IMR-90 (cell line): ENCODE results near the gene TXNDC16. TPM values are rescaled to one million over a fixed set of nuclear protein-coding genes. Genes with fewer than 3 reads are reported as not detected.

Source experiments
- ATAC-seq: fragments of 200-7000 bp; cut with Tn5 transposase; 2 replicates; pipeline ENCODE4 v1.9.1; 2020; ENCODE audit warnings: low read depth, mild to moderate bottlenecking, moderate library complexity
- BruUV-seq: library from RNA; stranded (reverse); fragments of 400-500 nt; replicated peaks from 2 replicates; lab custom pipeline; 2021; lab: Mats Ljungman, UMichigan
- CTCF ChIA-PET: fragments of 300-600 bp; formaldehyde crosslinking; extraction: SDS; loops from one replicate; lab custom pipeline; 2021; ENCODE audit warnings: antibody characterized with exemption; lab: Yijun Ruan, JAX
- POLR2A ChIA-PET: fragments of 300-600 bp; sonication (Branson Sonifier 250); formaldehyde crosslinking; loops from one replicate; lab custom pipeline; 2022; ENCODE audit warnings: antibody characterized with exemption; ENCODE audit not compliant: unreplicated experiment; lab: Charles Lee
- DNase-seq: peaks from one replicate; pipeline ENCODE4 v3.0.0; 2013
- H2AFZ ChIP-seq: replicated peaks from 2 replicates; pipeline ENCODE3; 2013; ENCODE audit warnings: low read length, mild to moderate bottlenecking; ENCODE audit not compliant: poor library complexity
- H2AK5ac ChIP-seq: 2 replicates; pipeline ENCODE4 v1.6.1; 2013; ENCODE audit warnings: low read depth, low read length, inconsistent platforms
- H2AK9ac ChIP-seq: replicated peaks from 2 replicates; pipeline ENCODE3; 2013; ENCODE audit warnings: mild to moderate bottlenecking, low read depth, low read length, moderate library complexity; ENCODE audit not compliant: poor library complexity
- H2BK120ac ChIP-seq: 2 replicates; pipeline ENCODE4 v1.6.1; 2013; ENCODE audit warnings: low read depth, low read length, inconsistent platforms
- H2BK15ac ChIP-seq: 3 replicates; pipeline ENCODE4 v1.6.1; 2013; ENCODE audit warnings: low read depth, low read length, inconsistent platforms
- H2BK20ac ChIP-seq: 2 replicates; pipeline ENCODE4 v1.6.1; 2013; ENCODE audit warnings: low read depth, mild to moderate bottlenecking, inconsistent platforms, low read length, moderate library complexity
- H2BK5ac ChIP-seq: 2 replicates; pipeline ENCODE4 v1.6.1; 2013; ENCODE audit warnings: mild to moderate bottlenecking, low read depth, low read length, inconsistent platforms; ENCODE audit not compliant: poor library complexity, severe bottlenecking
- H3K14ac ChIP-seq: replicated peaks from 2 replicates; pipeline ENCODE4 v1.6.1; 2013; ENCODE audit warnings: low read depth, low read length, inconsistent platforms
- H3K18ac ChIP-seq: 2 replicates; pipeline ENCODE4 v1.6.1; 2013; ENCODE audit warnings: low read depth, low read length, control low read depth
- H3K23ac ChIP-seq: 2 replicates; pipeline ENCODE4 v1.6.1; 2013; ENCODE audit warnings: low read depth, low read length, inconsistent platforms
- H3K27ac ChIP-seq: 2 replicates; pipeline ENCODE4 v1.5.1; 2013; ENCODE audit warnings: mild to moderate bottlenecking, control low read depth, low read length; ENCODE audit not compliant: insufficient read depth
- H3K27me3 ChIP-seq: 2 replicates; pipeline ENCODE4 v1.6.1; 2013; ENCODE audit warnings: low read length; ENCODE audit not compliant: control insufficient read depth, insufficient read depth
- H3K36me3 ChIP-seq: 2 replicates; pipeline ENCODE4 v1.6.1; 2013; ENCODE audit warnings: low read length, mixed read lengths; ENCODE audit not compliant: control insufficient read depth, insufficient read depth
- H3K4ac ChIP-seq: 2 replicates; pipeline ENCODE4 v1.6.1; 2013; ENCODE audit warnings: low read depth, low read length, inconsistent platforms
- H3K4me1 ChIP-seq: 2 replicates; pipeline ENCODE4 v1.6.1; 2013; ENCODE audit warnings: low read length, mixed read lengths; ENCODE audit not compliant: control insufficient read depth, insufficient read depth
- H3K4me2 ChIP-seq: 2 replicates; pipeline ENCODE4 v1.6.1; 2013; ENCODE audit warnings: low read depth, mild to moderate bottlenecking, control low read depth, low read length, moderate library complexity
- H3K4me3 ChIP-seq: 2 replicates; pipeline ENCODE4 v1.5.1; 2013; ENCODE audit warnings: low read depth, mild to moderate bottlenecking, control low read depth, low read length, moderate library complexity; ENCODE audit not compliant: insufficient read depth
- H3K56ac ChIP-seq: 2 replicates; pipeline ENCODE4 v1.6.1; 2013; ENCODE audit warnings: low read length, inconsistent platforms; ENCODE audit not compliant: insufficient read depth; ENCODE audit errors: extremely low read depth
- H3K79me1 ChIP-seq, 2 experiments: 2 replicates each; pipeline ENCODE4 v1.6.1; 2013; ENCODE audit warnings: low read length in 2 of 2, inconsistent platforms in 1 of 2, low read depth in 1 of 2
- H3K9ac ChIP-seq: 2 replicates; pipeline ENCODE4 v1.6.1; 2013; ENCODE audit warnings: low read depth, low read length, control low read depth
- H3K9me1 ChIP-seq: 2 replicates; pipeline ENCODE4 v1.6.1; 2013; ENCODE audit warnings: low read length, inconsistent platforms; ENCODE audit not compliant: insufficient read depth
- H3K9me3 ChIP-seq: 2 replicates; pipeline ENCODE4 v1.6.1; 2013; ENCODE audit warnings: low read length; ENCODE audit not compliant: control insufficient read depth, insufficient read depth
- H4K20me1 ChIP-seq: 2 replicates; pipeline ENCODE4 v1.6.1; 2013; ENCODE audit warnings: low read length, inconsistent platforms; ENCODE audit not compliant: insufficient read depth
- H4K5ac ChIP-seq: 2 replicates; pipeline ENCODE4 v1.6.1; 2013; ENCODE audit warnings: mild to moderate bottlenecking, low read depth, low read length, control low read depth
- H4K8ac ChIP-seq, 2 experiments: 2 replicates each; pipeline ENCODE4 v1.6.1; 2013; ENCODE audit warnings: low read depth in 2 of 2, low read length in 2 of 2, control low read depth in 1 of 2, inconsistent platforms in 1 of 2
- H4K91ac ChIP-seq: 2 replicates; pipeline ENCODE4 v1.6.1; 2013; ENCODE audit warnings: low read depth, low read length, inconsistent platforms; ENCODE audit not compliant: insufficient read depth
- BHLHE40 ChIP-seq: fragments of 150-350 bp; IDR thresholded peaks from 2 replicates; pipeline ENCODE4 v1.6.1; 2016; ENCODE audit warnings: mild to moderate bottlenecking, low read depth, low read length
- CEBPB ChIP-seq: IDR thresholded peaks from 2 replicates; pipeline ENCODE4 v1.6.1; 2012; ENCODE audit warnings: low read depth, low read length, improper control_type of control experiment
- CHD1 ChIP-seq: IDR thresholded peaks from 2 replicates; pipeline ENCODE4 v1.6.1; 2012; ENCODE audit warnings: low read depth, low read length, improper control_type of control experiment
- CTCF ChIP-seq: conservative IDR thresholded peaks from 2 replicates; pipeline ENCODE4 v1.5.1; 2012; ENCODE audit warnings: mild to moderate bottlenecking, low read depth, low read length, improper control_type of control experiment
- ELK1 ChIP-seq: fragments of 150-350 bp; IDR thresholded peaks from 2 replicates; pipeline ENCODE4 v1.6.1; 2016; ENCODE audit warnings: low read depth, mild to moderate bottlenecking, low read length, moderate library complexity, borderline replicate concordance
- FOS ChIP-seq: fragments of 150-350 bp; IDR thresholded peaks from 2 replicates; pipeline ENCODE4 v1.6.1; 2016; ENCODE audit warnings: low read depth, low read length
- MAFK ChIP-seq: IDR thresholded peaks from 2 replicates; pipeline ENCODE4 v1.6.1; 2012; ENCODE audit warnings: low read depth, low read length, improper control_type of control experiment
- MAZ ChIP-seq: IDR thresholded peaks from 2 replicates; pipeline ENCODE4 v1.6.1; 2012; ENCODE audit warnings: low read depth, mild to moderate bottlenecking, low read length, improper control_type of control experiment, moderate library complexity, borderline replicate concordance
- MXI1 ChIP-seq: IDR thresholded peaks from 2 replicates; pipeline ENCODE4 v1.6.1; 2012; ENCODE audit warnings: low read depth, mild to moderate bottlenecking, low read length, moderate library complexity, borderline replicate concordance
- NFE2L2 ChIP-seq: fragments of 150-350 bp; IDR thresholded peaks from 2 replicates; pipeline ENCODE4 v1.6.1; 2016; ENCODE audit warnings: low read depth, mild to moderate bottlenecking, low read length
- POLR2A ChIP-seq: IDR thresholded peaks from 2 replicates; pipeline ENCODE4 v1.6.1; 2012; ENCODE audit warnings: mild to moderate bottlenecking, low read depth, low read length
- RAD21 ChIP-seq: IDR thresholded peaks from 2 replicates; pipeline ENCODE4 v1.6.1; 2012; ENCODE audit warnings: low read length, improper control_type of control experiment
- RCOR1 ChIP-seq: IDR thresholded peaks from 2 replicates; pipeline ENCODE4 v1.6.1; 2012; ENCODE audit warnings: mild to moderate bottlenecking, low read length, improper control_type of control experiment; ENCODE audit not compliant: insufficient replicate concordance
- RFX5 ChIP-seq: IDR thresholded peaks from 2 replicates; pipeline ENCODE4 v1.8.0; 2012; ENCODE audit warnings: low read depth, mild to moderate bottlenecking, low read length, moderate library complexity
- SMC3 ChIP-seq: fragments of 150-350 bp; IDR thresholded peaks from 2 replicates; pipeline ENCODE4 v1.6.1; 2016; ENCODE audit warnings: low read depth, mild to moderate bottlenecking, antibody characterized with exemption, low read length, moderate library complexity
- WGBS, 2 experiments: methylation state at CpG; one replicate each; pipeline versions ENCODE4 v1.1.5 to v1.1.7; 2013; ENCODE audit warnings: missing lambda C conversion rate in 2 of 2; ENCODE audit not compliant: insufficient read length in 1 of 2; ENCODE audit errors: extremely low coverage in 2 of 2; 5-methylcytosine and 5-hydroxymethylcytosine counted together
- dilution Hi-C: fragments of 300-500 bp; cut with HindIII; formaldehyde crosslinking; loops from one replicate; pipeline ENCODE4 v1.14.3; 2018; ENCODE audit warnings: low sequenced_read_pairs; ENCODE audit not compliant: unreplicated experiment
- in situ Hi-C: fragments of 300-500 bp; cut with MboI; formaldehyde crosslinking; loops from 3 replicates; pipeline ENCODE4 v1.14.3; 2019; ENCODE audit warnings: low sequenced_read_pairs, inconsistent platforms, mixed read lengths
- intact Hi-C: fragments of 100-400 bp; cut with micrococcal nuclease; formaldehyde crosslinking; loops from 2 replicates; pipeline ENCODE4 v1.10.0; 2022
- polyA plus RNA-seq, 3 experiments: library from polyadenylated mRNA; depleted of rRNA; stranded (reverse); fragments of >200 nt; gene quantifications; 2 replicates each; pipeline ENCODE4 v1.2.3, GENCODE V29; 2012; ENCODE audit warnings: low replicate concordance in 1 of 3
- total RNA-seq: library from RNA; depleted of rRNA; stranded (reverse); fragments of >200 nt; gene quantifications from 2 replicates; pipeline ENCODE4 v1.2.3, GENCODE V29; 2012
- TF ChIP-seq, protein P1 (sequence below): fragments of 150-350 bp; IDR thresholded peaks from 2 replicates; pipeline ENCODE4 v1.6.1; 2017; ENCODE audit warnings: mild to moderate bottlenecking, antibody characterized with exemption, low read length, low read depth

Gene TXNDC16
- total and polyA plus RNA-seq, 2 of the 4 experiments (the other 2 are of a cell fraction), result 1.4 TPM

GRCh38 chr14:52522033-52522432 is 30.3 kb downstream of the TXNDC16 start:
- no peak for ATAC-seq
- no CpG with 5 or more reads among the region's 1 CpG for WGBS, 2 experiments
- BruUV-seq, result no TSS peak

More at GRCh38 chr14:52522033-52522432, 30.3 kb downstream of the TXNDC16 start:
- no peak overlapping the region for H2BK5ac ChIP-seq
- no peak overlapping the region for H2BK15ac ChIP-seq
- H2AK9ac ChIP-seq, result no peak overlapping the region
- H3K56ac ChIP-seq, result no peak overlapping the region
- H2AFZ ChIP-seq, result no peak overlapping the region
- H3K4me1 ChIP-seq, result no peaks in the 10 kb centered on the region
- H3K9me1 ChIP-seq, result no peaks in the 10 kb centered on the region
- H4K5ac ChIP-seq, result no peak overlapping the region
- no peaks in the 10 kb centered on the region for H3K27me3 ChIP-seq
- H2BK20ac ChIP-seq, result no peak overlapping the region
- no peak overlapping the region for H4K91ac ChIP-seq
- POLR2A ChIA-PET, result no interaction called here
- CTCF ChIA-PET, result no interaction called here
- H3K36me3 ChIP-seq, result no peaks in the 10 kb centered on the region
- no peak overlapping the region for H3K27ac ChIP-seq
- TF ChIP-seq ELK1 (no peak), CHD1 (no peak), MXI1 (no peak), MAFK (no peak), NFE2L2 (no peak), CEBPB (no peak), FOS (no peak), BHLHE40 (no peak), RCOR1 (no peak), MAZ (no peak), CTCF (no peak), SMC3 (no peak), RAD21 (no peak), POLR2A (no peak), RFX5 (no peak)
- TF ChIP-seq, protein P1, sequence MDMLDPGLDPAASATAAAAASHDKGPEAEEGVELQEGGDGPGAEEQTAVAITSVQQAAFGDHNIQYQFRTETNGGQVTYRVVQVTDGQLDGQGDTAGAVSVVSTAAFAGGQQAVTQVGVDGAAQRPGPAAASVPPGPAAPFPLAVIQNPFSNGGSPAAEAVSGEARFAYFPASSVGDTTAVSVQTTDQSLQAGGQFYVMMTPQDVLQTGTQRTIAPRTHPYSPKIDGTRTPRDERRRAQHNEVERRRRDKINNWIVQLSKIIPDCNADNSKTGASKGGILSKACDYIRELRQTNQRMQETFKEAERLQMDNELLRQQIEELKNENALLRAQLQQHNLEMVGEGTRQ, result no peak
- no peak overlapping the region for H3K23ac ChIP-seq
- no peak overlapping the region for H4K8ac ChIP-seq
- no peak overlapping the region for H3K9ac ChIP-seq
- H3K18ac ChIP-seq, result no peak overlapping the region
- intact Hi-C loops, result no loop called here
- no peak overlapping the region for H2BK120ac ChIP-seq
- H2AK5ac ChIP-seq, result no peak overlapping the region
- in situ Hi-C loops, result no loop called here
- dilution Hi-C loops, result no loop called here
- H3K14ac ChIP-seq, result no peak overlapping the region
- DNase-seq, result no peak
- no peaks in the 10 kb centered on the region for H3K79me1 ChIP-seq
- no peak overlapping the region for H3K4me3 ChIP-seq
- H3K4ac ChIP-seq, result no peak overlapping the region
- H3K4me2 ChIP-seq, result no peak overlapping the region
- H4K20me1 ChIP-seq, result no peaks in the 10 kb centered on the region
- no peaks in the 10 kb centered on the region for H3K9me3 ChIP-seq
